Fibroblast of lung (primary cell): ENCODE data around the gene ALG2. TPM values are rescaled to one million over a fixed set of nuclear protein-coding genes. Genes with fewer than 3 reads are reported as not detected.

Experiments
- DNase-seq, 2 donors: peaks; one replicate each; pipeline versions ENCODE4 v3.0.0 to v3.0.0-alpha.2; 2010; ENCODE audit warnings: low read depth in 2 of 2
- H2AFZ ChIP-seq: 2 replicates; pipeline ENCODE4 v1.5.1; 2012; ENCODE audit warnings: low read length, control low read depth, inconsistent platforms
- H3K27ac ChIP-seq: 2 replicates; pipeline ENCODE4 v1.5.1; 2011; ENCODE audit warnings: low read length, control low read depth; ENCODE audit not compliant: insufficient read depth
- H3K27me3 ChIP-seq: 2 replicates; pipeline ENCODE4 v1.5.1; 2011; ENCODE audit warnings: mild to moderate bottlenecking, low read length; ENCODE audit not compliant: control insufficient read depth, insufficient read depth
- H3K36me3 ChIP-seq: 2 replicates; pipeline ENCODE4 v1.5.1; 2011; ENCODE audit warnings: low read length; ENCODE audit not compliant: control insufficient read depth, insufficient read depth
- H3K4me1 ChIP-seq: 2 replicates; pipeline ENCODE4 v1.5.1; 2011; ENCODE audit warnings: low read length; ENCODE audit not compliant: control insufficient read depth, insufficient read depth; ENCODE audit errors: extremely low read depth
- H3K4me2 ChIP-seq: 2 replicates; pipeline ENCODE4 v1.5.1; 2011; ENCODE audit warnings: low read length, control low read depth; ENCODE audit not compliant: insufficient read depth; ENCODE audit errors: extremely low read depth
- H3K4me3 ChIP-seq, 4 experiments: fragments of 200-600 bp in 1 of 4; sonication (generic) in 1 of 4; replicated peaks in 1 of 4; 2 replicates each; pipeline ENCODE4 v1.5.1; 2011 to 2016; ENCODE audit warnings: low read length in 4 of 4, low read depth in 3 of 4, mild to moderate bottlenecking in 3 of 4, control low read depth in 2 of 4, inconsistent platforms in 1 of 4, mixed read lengths in 1 of 4; ENCODE audit not compliant: insufficient read depth in 1 of 4; ENCODE audit errors: control extremely low read depth in 1 of 4
- H3K79me2 ChIP-seq: 2 replicates; pipeline ENCODE4 v1.5.1; 2012; ENCODE audit warnings: mild to moderate bottlenecking, low read length, inconsistent platforms; ENCODE audit not compliant: control insufficient read depth, insufficient read depth
- H3K9ac ChIP-seq: 2 replicates; pipeline ENCODE4 v1.5.1; 2011; ENCODE audit warnings: mild to moderate bottlenecking, low read length, control low read depth; ENCODE audit not compliant: insufficient read depth
- H3K9me3 ChIP-seq: 2 replicates; pipeline ENCODE4 v1.5.1; 2012; ENCODE audit warnings: low read depth, low read length; ENCODE audit not compliant: control insufficient read depth, insufficient read depth
- H4K20me1 ChIP-seq: 2 replicates; pipeline ENCODE4 v1.5.1; 2011; ENCODE audit warnings: low read length; ENCODE audit not compliant: control insufficient read depth, insufficient read depth; ENCODE audit errors: extremely low read depth
- EZH2 ChIP-seq: IDR thresholded peaks from 2 replicates; pipeline ENCODE4 v1.5.1; 2012; ENCODE audit warnings: low read length, control low read depth, mild to moderate bottlenecking; ENCODE audit errors: missing control alignments
- polyA plus RNA-seq, 2 donors: library from polyadenylated mRNA; depleted of rRNA in 1 of 2; stranded (reverse) in 1 of 2; unstranded in 1 of 2; fragments of >200 nt; gene quantifications; 2 replicates each; pipeline ENCODE4 v1.2.1, GENCODE V29; 2011 to 2012; ENCODE audit warnings: missing spikeins in 1 of 2
- total RNA-seq: library from RNA; depleted of rRNA; stranded (reverse); fragments of >200 nt; gene quantifications from 2 replicates; pipeline ENCODE4 v1.2.1, GENCODE V29; 2014
- TF ChIP-seq, protein P1 (sequence below), 2 donors: IDR thresholded peaks in 1 of 2; conservative IDR thresholded peaks in 1 of 2; 1 replicate in 1 of 2; 2 replicates in 1 of 2; pipeline ENCODE4 v1.5.1; 2011 to 2012; ENCODE audit warnings: low read length in 2 of 2, control low read depth in 1 of 2, inconsistent platforms in 1 of 2, low read depth in 1 of 2, mild to moderate bottlenecking in 1 of 2

Gene ALG2
- total and polyA plus RNA-seq, 2 donors (not counting 1 experiment from before 2014, with no cell fraction given) = 37.8 to 62.2 TPM

DNA sequence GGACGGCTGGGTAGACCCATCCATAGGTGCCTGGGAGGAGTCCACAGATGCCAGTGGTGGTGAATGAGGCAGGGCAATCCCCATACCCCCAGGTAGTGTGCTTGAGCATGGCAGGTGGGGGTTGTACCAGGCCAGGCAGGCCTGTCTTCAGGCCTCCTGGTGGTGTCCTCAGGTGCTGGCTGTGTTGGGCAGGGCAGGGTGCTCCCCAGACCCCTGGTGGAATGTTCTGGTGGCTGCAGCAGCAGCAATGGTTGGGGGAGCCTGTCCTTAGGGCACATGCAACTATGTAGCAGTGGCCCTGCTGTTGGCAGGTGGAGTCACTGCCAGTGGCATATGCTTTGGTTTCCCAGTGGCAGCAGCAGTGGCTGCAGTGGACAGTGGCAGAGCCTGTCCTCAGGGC, 10.0 kb downstream of the ALG2 start:
- Histone ChIP-seq H3K9ac (no peak overlapping the region), H4K20me1 (no peaks in the 10 kb centered on the region), H3K4me3 (no peak overlapping the region), H2AFZ (no peak overlapping the region), H3K79me2 (peaks cover 2% of the 10 kb centered on the region), H3K27me3 (no peaks in the 10 kb centered on the region), H3K4me2 (no peak overlapping the region), H3K27ac (no peak overlapping the region), H3K4me1 (no peaks in the 10 kb centered on the region), H3K9me3 (no peaks in the 10 kb centered on the region), H3K36me3 (no peaks in the 10 kb centered on the region)
- DNase-seq = no peak
- TF ChIP-seq EZH2 = no peak
- TF ChIP-seq, protein P1, sequence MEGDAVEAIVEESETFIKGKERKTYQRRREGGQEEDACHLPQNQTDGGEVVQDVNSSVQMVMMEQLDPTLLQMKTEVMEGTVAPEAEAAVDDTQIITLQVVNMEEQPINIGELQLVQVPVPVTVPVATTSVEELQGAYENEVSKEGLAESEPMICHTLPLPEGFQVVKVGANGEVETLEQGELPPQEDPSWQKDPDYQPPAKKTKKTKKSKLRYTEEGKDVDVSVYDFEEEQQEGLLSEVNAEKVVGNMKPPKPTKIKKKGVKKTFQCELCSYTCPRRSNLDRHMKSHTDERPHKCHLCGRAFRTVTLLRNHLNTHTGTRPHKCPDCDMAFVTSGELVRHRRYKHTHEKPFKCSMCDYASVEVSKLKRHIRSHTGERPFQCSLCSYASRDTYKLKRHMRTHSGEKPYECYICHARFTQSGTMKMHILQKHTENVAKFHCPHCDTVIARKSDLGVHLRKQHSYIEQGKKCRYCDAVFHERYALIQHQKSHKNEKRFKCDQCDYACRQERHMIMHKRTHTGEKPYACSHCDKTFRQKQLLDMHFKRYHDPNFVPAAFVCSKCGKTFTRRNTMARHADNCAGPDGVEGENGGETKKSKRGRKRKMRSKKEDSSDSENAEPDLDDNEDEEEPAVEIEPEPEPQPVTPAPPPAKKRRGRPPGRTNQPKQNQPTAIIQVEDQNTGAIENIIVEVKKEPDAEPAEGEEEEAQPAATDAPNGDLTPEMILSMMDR (conservative IDR thresholded peaks at IDR 0.05 in 1 of 2, IDR thresholded peaks at IDR 0.05 in 1 of 2; ENCODE audit: low read depth in 1 of 2, low read length in 2 of 2) = no peak

DNA sequence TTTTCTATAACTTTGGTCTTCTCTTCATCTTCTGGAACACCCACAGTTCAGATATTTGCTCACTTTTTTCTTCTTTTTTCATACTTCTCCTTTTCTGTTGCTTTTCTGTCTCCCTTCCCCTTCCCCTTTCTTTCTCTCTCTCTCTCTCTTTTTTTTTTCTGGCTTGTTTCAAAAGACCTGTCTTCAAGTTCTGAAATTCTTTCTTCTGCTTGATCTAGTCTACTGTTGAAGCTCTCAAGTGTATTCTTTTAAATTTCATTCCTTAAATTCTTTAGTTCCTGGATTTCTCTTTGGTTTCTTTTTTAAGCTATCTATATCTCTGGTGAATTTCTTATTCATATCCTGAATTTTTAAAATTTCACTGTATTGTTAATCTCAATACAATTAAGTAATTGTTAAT, 11.2 kb downstream of the ALG2 start:
- DNase-seq = no peak
- no peak overlapping the region for H3K4me2 ChIP-seq
- H3K36me3 ChIP-seq = no peaks in the 10 kb centered on the region
- no peak for TF ChIP-seq EZH2
- TF ChIP-seq, protein P1 (conservative IDR thresholded peaks at IDR 0.05 in 1 of 2, IDR thresholded peaks at IDR 0.05 in 1 of 2; ENCODE audit: low read depth in 1 of 2, low read length in 2 of 2) = no peak
- no peaks in the 10 kb centered on the region for H3K4me1 ChIP-seq
- H3K4me3 ChIP-seq = no peak overlapping the region
- no peaks in the 10 kb centered on the region for H3K9me3 ChIP-seq
- no peak overlapping the region for H3K9ac ChIP-seq
- H3K27me3 ChIP-seq = no peaks in the 10 kb centered on the region
- H2AFZ ChIP-seq = no peak overlapping the region
- H3K27ac ChIP-seq = no peak overlapping the region
- H4K20me1 ChIP-seq = no peaks in the 10 kb centered on the region
- H3K79me2 ChIP-seq = no peaks in the 10 kb centered on the region

DNA sequence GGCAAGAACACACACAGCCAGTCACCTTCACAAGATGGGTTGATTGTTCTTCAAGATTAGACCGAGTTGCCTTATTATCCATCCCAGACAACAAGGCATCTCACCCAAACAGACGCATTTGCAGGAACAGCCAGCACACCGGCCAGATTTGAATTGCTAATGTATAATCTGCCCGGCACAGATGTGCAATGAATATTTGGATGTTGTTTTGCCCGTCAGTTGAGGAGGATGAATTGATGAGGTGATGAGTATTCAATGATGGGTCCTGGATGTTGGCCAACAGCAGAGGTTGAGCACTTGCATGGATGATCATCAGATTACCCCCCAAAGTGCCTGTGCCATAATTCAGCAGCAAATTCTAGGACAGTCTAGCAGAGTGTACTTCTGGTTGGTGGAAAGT, 20.1 kb downstream of the ALG2 start:
- Histone ChIP-seq H3K36me3 (no peaks in the 10 kb centered on the region), H3K4me3 (no peak overlapping the region), H3K79me2 (no peaks in the 10 kb centered on the region), H3K27ac (no peak overlapping the region), H3K9ac (no peak overlapping the region), H3K9me3 (no peaks in the 10 kb centered on the region), H3K4me2 (no peak overlapping the region), H2AFZ (no peak overlapping the region), H3K4me1 (no peaks in the 10 kb centered on the region), H3K27me3 (peaks cover 6% of the 10 kb centered on the region), H4K20me1 (no peaks in the 10 kb centered on the region)
- TF ChIP-seq, protein P1 (conservative IDR thresholded peaks at IDR 0.05 in 1 of 2, IDR thresholded peaks at IDR 0.05 in 1 of 2; ENCODE audit: low read depth in 1 of 2, low read length in 2 of 2) = no peak
- TF ChIP-seq EZH2 = no peak
- no peak for DNase-seq
